SU-DHL-6 (cell line): Measurements from ENCODE around the gene CCDC194.

Source experiments
- CTCF ChIP-seq: fragments of 200-600 bp; sonication (generic); IDR thresholded peaks from one replicate; pipeline ENCODE4 v1.5.1; 2017; ENCODE audit warnings: antibody characterized with exemption, mild to moderate bottlenecking, low read length, moderate library complexity; ENCODE audit not compliant: insufficient read depth, poor library complexity, severe bottlenecking
- EZH2phosphoT487 ChIP-seq: fragments of 200-600 bp; sonication (generic), shearing (Covaris generic); conservative IDR thresholded peaks from 2 replicates; pipeline ENCODE4 v1.6.1; 2018; ENCODE audit warnings: mild to moderate bottlenecking, antibody characterized with exemption, low read length, moderate library complexity, mixed read lengths

DNA sequence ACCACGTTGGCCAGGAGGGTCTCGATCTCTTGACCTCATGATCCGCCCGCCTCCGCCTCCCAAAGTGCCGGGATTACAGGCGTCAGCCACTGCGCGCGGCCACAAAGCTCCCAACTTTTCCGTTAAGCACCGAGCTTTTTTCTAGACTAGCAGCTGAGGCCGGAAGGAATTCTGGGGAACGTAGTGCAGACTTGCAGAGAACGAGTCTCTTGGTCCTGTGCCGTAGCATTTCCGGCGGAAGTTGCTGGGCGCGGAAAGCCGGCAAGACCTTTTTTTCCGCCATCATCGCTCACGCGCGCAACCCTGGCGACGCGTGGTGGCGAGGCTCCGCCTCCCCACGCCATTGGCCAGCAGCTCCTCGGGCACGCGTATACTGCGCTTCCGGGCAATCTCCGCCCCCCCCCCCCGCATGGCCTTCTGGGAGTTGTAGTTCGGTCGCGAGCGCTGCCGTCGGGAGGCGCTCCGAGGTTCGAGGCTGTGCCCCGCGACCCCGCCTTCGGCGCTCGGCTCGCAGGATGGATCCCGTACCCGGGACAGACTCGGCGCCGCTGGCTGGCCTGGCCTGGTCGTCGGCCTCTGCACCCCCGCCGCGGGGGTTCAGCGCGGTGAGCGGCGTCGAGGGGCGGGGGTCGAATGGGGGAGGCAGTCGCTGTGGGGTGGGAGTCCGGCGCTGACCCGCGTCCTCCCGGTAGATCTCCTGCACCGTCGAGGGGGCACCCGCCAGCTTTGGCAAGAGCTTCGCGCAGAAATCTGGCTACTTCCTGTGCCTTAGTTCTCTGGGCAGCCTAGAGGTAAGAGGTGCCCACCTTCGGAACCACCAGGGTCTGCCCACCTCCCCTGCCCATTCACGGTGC, 25.9 kb upstream of the CCDC194 start, which contains the start of gene MVB12A:
- TF ChIP-seq CTCF (no peak), EZH2phosphoT487 (no peak)
